ENCODE measurements around the gene SPAM1. TPM values are rescaled to one million over a fixed set of nuclear protein-coding genes. Genes with fewer than 3 reads are reported as not detected.
"Not testable (repeated sequence)": the region's sequence is repeated elsewhere in the genome, so short reads cannot be mapped to it uniquely, and the experiment has no call there.

The SPAM1 gene
- total RNA-seq, 1 donor from 2014 or later: not detected

DNA sequence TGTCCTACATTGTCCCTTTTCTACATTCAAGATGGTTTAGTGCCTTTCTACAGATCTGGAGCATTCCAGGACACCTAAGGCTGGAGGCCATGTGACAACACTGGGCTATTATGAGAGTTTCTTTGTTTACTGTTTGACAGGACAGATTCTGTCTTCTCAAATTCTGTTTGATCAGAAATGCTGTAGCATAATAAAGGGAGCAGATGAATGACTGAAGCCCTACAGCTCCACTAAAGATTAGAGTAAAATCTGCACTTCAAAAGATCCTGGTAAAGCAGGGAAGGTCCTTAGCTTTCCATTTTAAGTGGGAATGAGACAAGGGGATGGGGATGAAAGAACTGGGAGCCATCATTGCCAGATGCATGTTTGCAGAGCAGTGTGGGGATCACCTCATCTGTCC, 69.4 kb downstream of the SPAM1 start:
- TF ChIP-seq, protein P1, sequence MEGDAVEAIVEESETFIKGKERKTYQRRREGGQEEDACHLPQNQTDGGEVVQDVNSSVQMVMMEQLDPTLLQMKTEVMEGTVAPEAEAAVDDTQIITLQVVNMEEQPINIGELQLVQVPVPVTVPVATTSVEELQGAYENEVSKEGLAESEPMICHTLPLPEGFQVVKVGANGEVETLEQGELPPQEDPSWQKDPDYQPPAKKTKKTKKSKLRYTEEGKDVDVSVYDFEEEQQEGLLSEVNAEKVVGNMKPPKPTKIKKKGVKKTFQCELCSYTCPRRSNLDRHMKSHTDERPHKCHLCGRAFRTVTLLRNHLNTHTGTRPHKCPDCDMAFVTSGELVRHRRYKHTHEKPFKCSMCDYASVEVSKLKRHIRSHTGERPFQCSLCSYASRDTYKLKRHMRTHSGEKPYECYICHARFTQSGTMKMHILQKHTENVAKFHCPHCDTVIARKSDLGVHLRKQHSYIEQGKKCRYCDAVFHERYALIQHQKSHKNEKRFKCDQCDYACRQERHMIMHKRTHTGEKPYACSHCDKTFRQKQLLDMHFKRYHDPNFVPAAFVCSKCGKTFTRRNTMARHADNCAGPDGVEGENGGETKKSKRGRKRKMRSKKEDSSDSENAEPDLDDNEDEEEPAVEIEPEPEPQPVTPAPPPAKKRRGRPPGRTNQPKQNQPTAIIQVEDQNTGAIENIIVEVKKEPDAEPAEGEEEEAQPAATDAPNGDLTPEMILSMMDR (conservative IDR thresholded peaks at IDR 0.05; ENCODE audit: low read depth, low read length): no peak
- no peak overlapping the region for H3K4me3 ChIP-seq (ENCODE audit: low read depth, low read length)
- no peak for DNase-seq (ENCODE audit: low read depth)

DNA sequence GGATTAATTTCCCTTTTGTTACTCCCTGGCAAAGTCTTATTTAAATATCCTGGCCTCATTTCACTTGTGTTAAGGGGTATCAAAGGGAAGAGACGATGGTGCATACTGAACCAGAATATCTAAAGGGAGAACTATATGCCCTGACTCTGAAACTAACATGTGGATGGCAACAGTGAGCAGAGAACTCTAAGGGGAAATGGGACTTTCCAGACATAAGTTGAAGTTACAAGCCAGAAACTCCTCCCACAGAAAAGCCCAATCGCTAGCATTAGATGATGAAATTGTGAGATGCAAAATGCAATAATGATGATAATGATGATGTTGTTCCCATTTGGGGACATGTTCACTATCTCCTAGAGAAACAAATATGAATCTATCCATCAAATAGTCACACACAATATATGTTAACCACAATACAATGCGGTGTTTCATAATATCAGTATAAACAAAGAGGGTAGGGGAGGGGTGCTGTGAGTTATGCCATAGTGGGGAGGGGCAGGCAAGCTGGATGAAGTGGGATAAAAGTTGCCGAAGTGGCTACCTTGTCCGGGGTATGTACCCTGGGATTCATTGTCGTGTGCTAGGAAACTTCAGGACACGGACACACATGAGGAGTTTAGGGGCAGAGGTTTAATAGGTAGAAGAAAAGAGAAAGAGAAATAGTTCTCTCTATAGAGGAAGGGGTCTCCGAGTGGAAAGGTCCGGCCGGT, 70.7 kb downstream of the SPAM1 start:
- no peak overlapping the region for H3K4me3 ChIP-seq (ENCODE audit: low read depth, low read length)
- TF ChIP-seq, protein P1 (conservative IDR thresholded peaks at IDR 0.05; ENCODE audit: low read depth, low read length): no peak
- DNase-seq (ENCODE audit: low read depth): no peak

DNA sequence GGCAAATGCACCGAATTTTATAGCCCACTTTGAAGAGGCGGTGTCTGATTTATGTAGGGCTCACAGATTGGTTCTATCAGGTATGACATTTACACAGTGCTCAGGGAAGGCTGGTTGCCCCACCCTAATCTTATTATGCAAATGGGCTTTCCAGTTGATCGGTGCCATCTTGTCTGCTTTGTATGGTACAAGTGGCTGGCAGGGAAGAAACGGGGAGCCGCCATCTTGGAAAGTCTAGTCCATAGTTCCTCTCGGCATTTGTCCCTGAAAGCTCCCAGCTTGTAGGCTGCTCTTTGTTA, 71.2 kb downstream of the SPAM1 start:
- TF ChIP-seq, protein P1 (conservative IDR thresholded peaks at IDR 0.05; ENCODE audit: low read depth, low read length): no peak
- no peak for DNase-seq (ENCODE audit: low read depth)
- no peak overlapping the region for H3K4me3 ChIP-seq (ENCODE audit: low read depth, low read length)

DNA sequence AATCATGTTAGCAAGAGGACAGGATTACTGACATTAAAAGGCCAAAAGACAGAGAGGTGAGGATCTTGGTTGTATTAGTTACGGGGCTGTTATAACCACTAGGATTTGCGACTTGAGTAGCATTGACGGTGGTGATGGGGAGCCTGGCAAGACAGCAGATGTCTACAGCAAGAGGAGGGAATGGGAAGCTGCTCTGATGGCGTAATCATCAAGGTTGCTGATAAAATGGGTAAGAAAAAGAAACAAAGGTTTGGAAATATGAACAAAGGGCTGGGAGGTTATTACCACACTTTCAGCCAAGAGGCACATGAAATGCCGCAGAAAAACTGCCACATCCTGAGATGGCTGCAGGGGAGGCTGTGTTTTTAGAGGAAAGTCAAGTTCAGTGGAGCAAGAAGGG, 73.9 kb downstream of the SPAM1 start:
- TF ChIP-seq, protein P1 (conservative IDR thresholded peaks at IDR 0.05; ENCODE audit: low read depth, low read length): no peak
- no peak overlapping the region for H3K4me3 ChIP-seq (ENCODE audit: low read depth, low read length)
- no peak for DNase-seq (ENCODE audit: low read depth)

DNA sequence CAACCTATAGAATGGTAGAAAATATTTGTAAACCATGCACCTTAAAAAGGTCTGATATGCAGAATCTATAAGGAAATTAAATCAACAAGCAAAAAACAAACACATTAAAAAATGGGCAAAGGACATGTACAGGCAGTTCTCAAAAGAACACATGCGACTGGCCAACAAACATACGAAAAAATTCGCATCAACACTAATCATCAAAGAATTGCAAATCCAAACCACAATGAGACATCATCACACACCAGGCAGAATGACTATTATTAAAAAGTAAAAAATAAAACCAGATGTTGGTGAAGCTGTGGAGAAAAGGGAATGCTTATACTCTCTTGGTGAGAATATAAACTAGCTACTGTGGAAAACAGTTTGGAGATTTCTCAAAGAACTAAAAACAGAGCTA, 74.7 kb downstream of the SPAM1 start:
- no peak overlapping the region for H3K4me3 ChIP-seq (ENCODE audit: low read depth, low read length)
- TF ChIP-seq, protein P1 (conservative IDR thresholded peaks at IDR 0.05; ENCODE audit: low read depth, low read length): no peak
- DNase-seq (ENCODE audit: low read depth): no peak

DNA sequence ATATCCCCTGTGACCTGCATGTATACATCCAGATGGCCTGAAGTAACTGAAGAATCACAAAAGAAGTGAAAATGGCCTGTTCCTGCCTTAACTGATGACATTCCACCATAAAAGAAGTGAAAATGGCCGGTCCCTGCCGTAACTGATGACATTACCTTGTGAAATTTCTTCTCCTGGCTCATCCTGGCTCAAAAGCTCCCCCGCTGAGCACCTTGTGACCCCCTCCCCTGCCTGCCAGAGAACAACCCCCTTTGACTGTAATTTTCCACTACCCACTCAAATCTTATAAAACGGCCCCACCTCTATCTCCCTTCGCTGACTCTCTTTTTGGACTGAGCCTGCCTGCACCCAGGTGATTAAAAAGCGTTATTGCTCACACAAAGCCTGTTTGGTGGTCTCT, 83.3 kb downstream of the SPAM1 start:
- DNase-seq (ENCODE audit: low read depth); H3K4me3 ChIP-seq (ENCODE audit: low read depth, low read length): not testable (repeated sequence)

DNA sequence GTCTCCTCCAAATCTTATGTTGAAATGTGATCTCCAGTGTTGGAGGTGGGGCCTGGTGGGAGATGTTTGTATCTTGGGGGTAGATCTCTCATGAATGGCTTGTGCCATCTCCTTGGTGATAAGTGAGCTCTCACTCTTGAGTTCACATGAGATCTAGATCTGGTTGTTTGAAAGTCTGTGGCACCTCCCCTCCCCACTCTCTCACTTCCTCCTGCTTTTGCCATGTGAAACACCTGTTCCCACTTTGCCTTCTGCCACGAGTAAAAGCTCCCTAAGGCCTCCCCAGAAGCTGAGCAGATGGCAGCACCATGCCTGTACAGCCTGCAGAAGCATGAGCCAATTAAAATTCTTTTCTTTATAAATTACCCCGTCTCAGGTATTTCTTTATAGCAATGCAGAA, 84.3 kb downstream of the SPAM1 start:
- TF ChIP-seq, protein P1 (conservative IDR thresholded peaks at IDR 0.05; ENCODE audit: low read depth, low read length): no peak
- no peak overlapping the region for H3K4me3 ChIP-seq (ENCODE audit: low read depth, low read length)
- DNase-seq (ENCODE audit: low read depth): no peak

Other genes with a start within 250 kb of the SPAM1 start
- gene WASL, start 176.2 kb upstream of the SPAM1 start, total RNA-seq: 15.6 and 20.4 TPM in 2 replicates
- gene HYAL4, start 80.1 kb upstream of the SPAM1 start, total RNA-seq: not detected in 2 replicates
- not detected in 2 replicates for gene TMEM229A, start 107.8 kb downstream of the SPAM1 start, total RNA-seq

Measured in epithelial cell of proximal tubule (primary cell).